MM.1S (cell line): ENCODE data around the gene LUZP1.

ENCODE experiments used
- EZH2phosphoT487 ChIP-seq: fragments of 300-600 bp; sonication (generic); IDR thresholded peaks from 2 replicates; pipeline ENCODE4 v1.6.1; 2018; ENCODE audit warnings: antibody characterized with exemption, low read length
- TF ChIP-seq, protein P1 (sequence below): fragments of 300-600 bp; sonication (generic); IDR thresholded peaks from 2 replicates; pipeline ENCODE4 v1.5.1; 2016; ENCODE audit warnings: antibody characterized with exemption, low read length, mixed read lengths

DNA sequence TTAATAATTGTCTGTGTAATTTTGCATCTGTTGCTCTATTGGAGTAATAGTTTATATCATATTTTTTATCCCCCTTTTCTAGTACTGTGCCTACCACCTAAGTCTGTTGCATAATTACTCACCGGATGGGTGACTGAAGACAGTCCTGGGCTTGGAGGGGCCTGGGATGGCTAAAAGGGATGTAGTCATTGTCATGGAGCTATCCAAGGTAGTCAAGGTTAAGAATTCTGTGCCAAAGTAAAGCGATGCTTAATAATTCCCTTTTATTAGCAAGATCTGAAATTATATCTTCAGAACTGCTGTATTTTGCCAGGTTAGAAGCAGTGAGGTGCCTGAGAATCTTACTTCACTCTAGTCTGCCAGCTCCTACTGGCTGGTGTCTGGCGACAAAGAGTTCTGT, 87.8 kb downstream of the LUZP1 start:
- TF ChIP-seq, protein P1, sequence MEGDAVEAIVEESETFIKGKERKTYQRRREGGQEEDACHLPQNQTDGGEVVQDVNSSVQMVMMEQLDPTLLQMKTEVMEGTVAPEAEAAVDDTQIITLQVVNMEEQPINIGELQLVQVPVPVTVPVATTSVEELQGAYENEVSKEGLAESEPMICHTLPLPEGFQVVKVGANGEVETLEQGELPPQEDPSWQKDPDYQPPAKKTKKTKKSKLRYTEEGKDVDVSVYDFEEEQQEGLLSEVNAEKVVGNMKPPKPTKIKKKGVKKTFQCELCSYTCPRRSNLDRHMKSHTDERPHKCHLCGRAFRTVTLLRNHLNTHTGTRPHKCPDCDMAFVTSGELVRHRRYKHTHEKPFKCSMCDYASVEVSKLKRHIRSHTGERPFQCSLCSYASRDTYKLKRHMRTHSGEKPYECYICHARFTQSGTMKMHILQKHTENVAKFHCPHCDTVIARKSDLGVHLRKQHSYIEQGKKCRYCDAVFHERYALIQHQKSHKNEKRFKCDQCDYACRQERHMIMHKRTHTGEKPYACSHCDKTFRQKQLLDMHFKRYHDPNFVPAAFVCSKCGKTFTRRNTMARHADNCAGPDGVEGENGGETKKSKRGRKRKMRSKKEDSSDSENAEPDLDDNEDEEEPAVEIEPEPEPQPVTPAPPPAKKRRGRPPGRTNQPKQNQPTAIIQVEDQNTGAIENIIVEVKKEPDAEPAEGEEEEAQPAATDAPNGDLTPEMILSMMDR = no peak
- no peak for TF ChIP-seq EZH2phosphoT487
